Smooth muscle cell (in vitro differentiated cells): ENCODE results near the gene ALDH3A2. TPM values are rescaled to one million over a fixed set of nuclear protein-coding genes. Genes with fewer than 3 reads are reported as not detected.
"Not testable (repeated sequence)": the region's sequence is repeated elsewhere in the genome, so short reads cannot be mapped to it uniquely, and the experiment has no call there.

Experiments used
- DNase-seq: peaks from one replicate; lab custom pipeline; 2025; ENCODE audit not compliant: unreplicated experiment; lab: John Stamatoyannopoulos, UW
- H2AFZ ChIP-seq: fragments of 200-600 bp; sonication (generic); 2 replicates; pipeline ENCODE4 v1.6.0; 2016; ENCODE audit warnings: antibody characterized with exemption, low read depth, mild to moderate bottlenecking
- H3F3A ChIP-seq: fragments of 200-600 bp; sonication (generic); 2 replicates; pipeline ENCODE4 v1.6.0; 2017; ENCODE audit warnings: antibody characterized with exemption, low read depth
- H3K27ac ChIP-seq: fragments of 200-600 bp; sonication (generic); 2 replicates; pipeline ENCODE4 v1.5.1; 2016; ENCODE audit warnings: low read depth, mild to moderate bottlenecking
- H3K27me3 ChIP-seq: fragments of 200-600 bp; sonication (generic); 2 replicates; pipeline ENCODE4 v1.6.1; 2016; ENCODE audit warnings: low read depth, mild to moderate bottlenecking
- H3K36me3 ChIP-seq: fragments of 200-600 bp; sonication (generic); 2 replicates; pipeline ENCODE4 v1.5.1; 2016; ENCODE audit warnings: low read depth
- H3K4me1 ChIP-seq: fragments of 200-600 bp; sonication (generic); 2 replicates; pipeline ENCODE4 v1.5.1; 2016; ENCODE audit warnings: low read depth
- H3K4me2 ChIP-seq: fragments of 200-600 bp; sonication (generic); 2 replicates; pipeline ENCODE4 v1.6.0; 2016; ENCODE audit warnings: mild to moderate bottlenecking
- H3K4me3 ChIP-seq: fragments of 200-600 bp; sonication (generic); 2 replicates; pipeline ENCODE4 v1.5.1; 2016; ENCODE audit warnings: mild to moderate bottlenecking
- H3K79me2 ChIP-seq: fragments of 200-600 bp; sonication (generic); 2 replicates; pipeline ENCODE4 v1.6.0; 2016; ENCODE audit warnings: low read depth, mild to moderate bottlenecking
- H3K9ac ChIP-seq: fragments of 200-600 bp; sonication (generic); 2 replicates; pipeline ENCODE4 v1.6.0; 2016; ENCODE audit warnings: low read depth
- H3K9me3 ChIP-seq: fragments of 200-600 bp; sonication (generic); replicated peaks from 2 replicates; pipeline ENCODE4 v1.5.1; 2016; ENCODE audit warnings: low read depth
- H4K20me1 ChIP-seq: fragments of 200-600 bp; sonication (generic); 2 replicates; pipeline ENCODE4 v1.6.0; 2016; ENCODE audit warnings: low read depth
- WGBS: methylation state at CpG from one replicate; pipeline ENCODE4 v1.1.7; 2016; ENCODE audit warnings: low lambda C conversion rate; 5-methylcytosine and 5-hydroxymethylcytosine counted together
- polyA plus RNA-seq: library from polyadenylated mRNA; unstranded; fragments of >200 nt; fragmentation: Nextera tagmentation; extraction: Ambion mirVana; gene quantifications from 2 replicates; pipeline ENCODE4 v1.2.1, GENCODE V29; 2016
- total RNA-seq: library from RNA; depleted of rRNA; stranded (reverse); fragments of >200 nt; gene quantifications from 2 replicates; pipeline ENCODE4 v1.2.3, GENCODE V29; 2014
- TF ChIP-seq, protein P1 (sequence below): fragments of 200-600 bp; sonication (generic); IDR thresholded peaks from 2 replicates; pipeline ENCODE4 v1.5.1; 2017; ENCODE audit warnings: borderline replicate concordance, mild to moderate bottlenecking, antibody characterized with exemption; ENCODE audit not compliant: insufficient read depth, poor library complexity, severe bottlenecking

ALDH3A2 gene
- total and polyA plus RNA-seq, 2 experiments from 2014 or later: 13.5 to 26.9 TPM

DNA sequence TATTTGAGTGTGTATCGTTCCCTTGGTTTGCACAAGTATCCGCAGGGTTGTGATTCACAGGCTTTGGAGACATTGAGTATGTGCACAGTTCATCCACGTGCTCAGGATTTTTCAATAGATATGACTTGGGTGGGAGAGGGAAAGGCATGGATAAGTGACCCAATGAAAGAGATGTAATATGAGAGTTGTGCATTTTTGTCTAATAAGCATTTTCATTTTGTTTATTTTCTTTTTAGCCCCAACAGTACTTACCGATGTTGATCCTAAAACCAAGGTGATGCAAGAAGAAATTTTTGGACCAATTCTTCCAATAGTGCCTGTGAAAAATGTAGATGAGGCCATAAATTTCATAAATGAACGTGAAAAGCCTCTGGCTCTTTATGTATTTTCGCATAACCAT lies 14.5 kb downstream of the ALDH3A2 start:
- no peak overlapping the region for H3K4me2 ChIP-seq
- H3K79me2 ChIP-seq: no peaks in the 10 kb centered on the region
- H2AFZ ChIP-seq: no peak overlapping the region
- no peak overlapping the region for H3K27ac ChIP-seq
- TF ChIP-seq, protein P1, sequence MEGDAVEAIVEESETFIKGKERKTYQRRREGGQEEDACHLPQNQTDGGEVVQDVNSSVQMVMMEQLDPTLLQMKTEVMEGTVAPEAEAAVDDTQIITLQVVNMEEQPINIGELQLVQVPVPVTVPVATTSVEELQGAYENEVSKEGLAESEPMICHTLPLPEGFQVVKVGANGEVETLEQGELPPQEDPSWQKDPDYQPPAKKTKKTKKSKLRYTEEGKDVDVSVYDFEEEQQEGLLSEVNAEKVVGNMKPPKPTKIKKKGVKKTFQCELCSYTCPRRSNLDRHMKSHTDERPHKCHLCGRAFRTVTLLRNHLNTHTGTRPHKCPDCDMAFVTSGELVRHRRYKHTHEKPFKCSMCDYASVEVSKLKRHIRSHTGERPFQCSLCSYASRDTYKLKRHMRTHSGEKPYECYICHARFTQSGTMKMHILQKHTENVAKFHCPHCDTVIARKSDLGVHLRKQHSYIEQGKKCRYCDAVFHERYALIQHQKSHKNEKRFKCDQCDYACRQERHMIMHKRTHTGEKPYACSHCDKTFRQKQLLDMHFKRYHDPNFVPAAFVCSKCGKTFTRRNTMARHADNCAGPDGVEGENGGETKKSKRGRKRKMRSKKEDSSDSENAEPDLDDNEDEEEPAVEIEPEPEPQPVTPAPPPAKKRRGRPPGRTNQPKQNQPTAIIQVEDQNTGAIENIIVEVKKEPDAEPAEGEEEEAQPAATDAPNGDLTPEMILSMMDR: no peak
- DNase-seq: no peak
- H3K4me3 ChIP-seq: no peak overlapping the region
- no peak overlapping the region for H3K9ac ChIP-seq
- peaks cover 8% of the 10 kb centered on the region for H3K36me3 ChIP-seq
- 97% methylated on average over 6 of the region's 6 CpGs for WGBS
- H3K27me3 ChIP-seq: no peaks in the 10 kb centered on the region
- no peaks in the 10 kb centered on the region for H3K9me3 ChIP-seq
- no peaks in the 10 kb centered on the region for H3K4me1 ChIP-seq
- no peaks in the 10 kb centered on the region for H4K20me1 ChIP-seq
- no peaks in the 10 kb centered on the region for H3F3A ChIP-seq

DNA sequence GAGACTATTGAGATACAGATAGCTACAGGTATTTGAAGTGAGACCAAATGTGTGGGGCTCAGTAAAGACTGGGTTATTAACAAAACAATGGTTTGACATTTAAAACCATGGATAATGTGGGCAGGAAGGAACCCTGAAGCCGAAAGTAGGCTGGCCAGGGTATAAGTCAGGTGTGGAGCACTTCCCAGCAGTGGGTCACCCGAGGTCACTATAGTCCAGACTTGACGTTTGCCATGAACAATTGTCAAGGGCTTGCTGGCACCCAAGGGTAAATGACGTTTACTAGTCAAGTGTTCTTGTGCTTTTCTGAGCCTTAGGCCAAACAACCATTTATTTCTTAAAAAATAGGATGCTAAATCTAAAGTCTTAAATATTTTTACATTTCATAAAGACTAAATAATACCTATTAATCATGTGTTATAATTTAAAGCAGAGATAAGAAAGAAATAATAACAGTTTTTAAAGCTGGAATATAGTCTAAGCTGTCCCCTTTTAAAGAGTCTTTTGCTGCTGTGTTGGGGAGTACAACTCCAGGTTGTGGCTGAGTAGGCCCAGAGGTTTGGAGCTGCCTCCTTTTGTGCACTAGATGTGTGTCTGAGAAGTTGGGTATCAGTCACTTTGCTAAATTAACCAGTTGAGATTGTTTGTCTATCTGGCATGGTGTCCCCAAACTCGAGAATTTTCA lies 15.7 kb downstream of the ALDH3A2 start:
- TF ChIP-seq, protein P1: no peak
- DNase-seq: no peak
- H3K9ac ChIP-seq: no peak overlapping the region
- H3K4me2 ChIP-seq: no peak overlapping the region
- H3K27ac ChIP-seq: no peak overlapping the region
- H3K79me2 ChIP-seq: no peaks in the 10 kb centered on the region
- peaks cover 8% of the 10 kb centered on the region for H3K36me3 ChIP-seq
- H3F3A ChIP-seq: no peaks in the 10 kb centered on the region
- H3K4me3 ChIP-seq: no peak overlapping the region
- no peak overlapping the region for H2AFZ ChIP-seq
- H3K9me3 ChIP-seq: no peaks in the 10 kb centered on the region
- no peaks in the 10 kb centered on the region for H3K27me3 ChIP-seq
- 91% methylated on average over 5 of the region's 5 CpGs for WGBS
- no peaks in the 10 kb centered on the region for H3K4me1 ChIP-seq
- no peaks in the 10 kb centered on the region for H4K20me1 ChIP-seq

DNA sequence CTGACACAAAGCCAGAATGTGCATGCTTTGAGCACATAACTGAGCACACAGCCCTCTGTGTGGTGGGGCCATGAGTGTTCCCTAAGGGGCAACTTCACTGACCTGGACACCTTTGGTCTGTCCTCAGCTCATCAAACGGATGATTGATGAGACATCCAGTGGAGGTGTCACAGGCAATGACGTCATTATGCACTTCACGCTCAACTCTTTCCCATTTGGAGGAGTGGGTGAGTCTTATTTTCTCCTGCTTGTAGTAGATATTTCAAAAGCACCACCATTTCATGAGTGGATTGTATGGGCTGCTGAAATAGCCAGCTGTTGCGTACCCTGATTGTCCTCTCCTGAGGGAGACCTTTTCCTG lies 16.2 kb downstream of the ALDH3A2 start:
- Histone ChIP-seq H3K9ac (no peak overlapping the region), H3K4me2 (no peak overlapping the region), H3K27me3 (no peaks in the 10 kb centered on the region), H3K79me2 (no peaks in the 10 kb centered on the region), H3K4me1 (no peaks in the 10 kb centered on the region), H2AFZ (no peak overlapping the region), H3K27ac (no peak overlapping the region), H3K9me3 (no peaks in the 10 kb centered on the region), H3F3A (no peaks in the 10 kb centered on the region), H4K20me1 (no peaks in the 10 kb centered on the region), H3K36me3 (peaks cover 8% of the 10 kb centered on the region), H3K4me3 (no peak overlapping the region)
- TF ChIP-seq, protein P1: no peak
- 89% methylated on average over 4 of the region's 4 CpGs for WGBS
- no peak for DNase-seq

DNA sequence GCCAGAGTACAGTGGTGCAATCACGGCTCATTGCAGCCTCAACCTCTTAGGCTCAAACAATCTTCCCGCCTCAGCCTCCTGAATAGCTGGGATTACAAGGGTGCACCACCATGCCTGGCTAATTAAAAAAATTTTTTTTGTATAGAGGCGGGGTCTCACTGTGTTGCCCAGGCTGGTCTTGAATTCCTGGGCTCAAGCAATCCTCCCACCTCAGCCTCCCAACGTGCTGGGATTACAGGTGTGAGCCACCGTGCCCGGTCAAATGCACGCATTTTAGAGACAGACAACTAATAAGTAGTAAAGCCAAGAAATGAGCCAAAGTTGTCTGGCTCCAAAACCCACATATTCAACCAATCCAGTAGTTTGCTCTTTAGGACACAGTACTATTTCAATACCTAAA lies 21.1 kb downstream of the ALDH3A2 start:
- H4K20me1 ChIP-seq, H3K9ac ChIP-seq, H3K4me1 ChIP-seq, H3K4me3 ChIP-seq, H3K27ac ChIP-seq, H3K27me3 ChIP-seq, H3K4me2 ChIP-seq, H3K36me3 ChIP-seq, H2AFZ ChIP-seq, DNase-seq, H3K9me3 ChIP-seq, H3K79me2 ChIP-seq, H3F3A ChIP-seq: not testable (repeated sequence)
- WGBS: 98% methylated on average over 7 of the region's 7 CpGs
